Stimulated activated effector memory CD8-positive, alpha-beta T cell treated with anti-CD3 and anti-CD28 coated beads, Interleukin-12 subunit alpha, Interleukin-12 subunit beta, amount 100 ng/mL, for 72 hours (primary cell): ENCODE measurements around the gene RAB39A.

ENCODE experiments used
- ATAC-seq: fragments of 150-1000 bp; cut with Tn5 transposase; 2 replicates; pipeline ENCODE4 v1.10.0; 2021
- DNase-seq, 2 donors: peaks; one replicate each; pipeline ENCODE4 v3.0.0; 2021 to 2022; ENCODE audit warnings: low spot score in 2 of 2
- H3K27ac Mint-ChIP-seq: one replicate; pipeline ENCODE4 v1.8.0; 2022; ENCODE audit warnings: mild to moderate bottlenecking, mixed read lengths
- H3K36me3 Mint-ChIP-seq: one replicate; pipeline ENCODE4 v1.8.0; 2022; ENCODE audit warnings: mild to moderate bottlenecking, mixed read lengths
- H3K4me1 Mint-ChIP-seq: one replicate; pipeline ENCODE4 v1.8.0; 2022; ENCODE audit warnings: mixed read lengths
- H3K4me3 Mint-ChIP-seq: one replicate; pipeline ENCODE4 v1.8.0; 2022; ENCODE audit warnings: mild to moderate bottlenecking, mixed read lengths
- H3K9me3 Mint-ChIP-seq: one replicate; pipeline ENCODE4 v1.8.0; 2022; ENCODE audit warnings: mixed read lengths

Gene RAB39A

GRCh38 chr11:107999759-108000455 is 71.7 kb downstream of the RAB39A start:
- Mint-ChIP-seq H3K36me3 (no peaks in the 10 kb centered on the region), H3K4me1 (peaks cover 6% of the 10 kb centered on the region), H3K4me3 (no peak overlapping the region), H3K27ac (no peak overlapping the region), H3K9me3 (no peaks in the 10 kb centered on the region)
- ATAC-seq (peak; percentile 75), DNase-seq (no peak)

GRCh38 chr11:108002476-108002875 is 74.2 kb downstream of the RAB39A start:
- Mint-ChIP-seq H3K4me3 (no peak overlapping the region), H3K4me1 (peaks cover 6% of the 10 kb centered on the region), H3K27ac (no peak overlapping the region), H3K9me3 (no peaks in the 10 kb centered on the region), H3K36me3 (no peaks in the 10 kb centered on the region)
- DNase-seq (no peak), ATAC-seq (peak; percentile 32)

DNA sequence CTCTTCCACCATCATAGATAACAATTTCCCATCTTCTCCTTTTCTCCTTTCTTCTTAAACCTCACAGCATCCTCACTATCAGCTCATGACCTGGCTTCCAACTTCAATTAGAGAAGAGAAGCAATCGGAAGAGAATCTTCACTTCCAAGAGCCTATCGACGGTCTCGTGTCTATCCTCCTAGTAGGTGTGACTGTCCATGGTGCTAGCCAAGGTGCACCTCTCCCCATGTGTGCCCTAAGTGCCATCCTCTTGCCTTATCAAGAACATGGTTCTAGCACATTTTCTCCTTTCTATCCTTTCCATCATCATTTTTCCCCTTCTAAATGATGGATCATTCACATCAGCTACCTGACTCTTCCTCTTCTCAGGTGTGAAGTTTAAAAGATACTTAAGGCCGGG is 75.4 kb downstream of the RAB39A start:
- H3K4me1 Mint-ChIP-seq: peaks cover 10% of the 10 kb centered on the region
- no peaks in the 10 kb centered on the region for H3K9me3 Mint-ChIP-seq
- no peak overlapping the region for H3K27ac Mint-ChIP-seq
- DNase-seq (no peak), ATAC-seq (no peak)
- H3K36me3 Mint-ChIP-seq: peaks cover 2% of the 10 kb centered on the region
- no peak overlapping the region for H3K4me3 Mint-ChIP-seq

DNA sequence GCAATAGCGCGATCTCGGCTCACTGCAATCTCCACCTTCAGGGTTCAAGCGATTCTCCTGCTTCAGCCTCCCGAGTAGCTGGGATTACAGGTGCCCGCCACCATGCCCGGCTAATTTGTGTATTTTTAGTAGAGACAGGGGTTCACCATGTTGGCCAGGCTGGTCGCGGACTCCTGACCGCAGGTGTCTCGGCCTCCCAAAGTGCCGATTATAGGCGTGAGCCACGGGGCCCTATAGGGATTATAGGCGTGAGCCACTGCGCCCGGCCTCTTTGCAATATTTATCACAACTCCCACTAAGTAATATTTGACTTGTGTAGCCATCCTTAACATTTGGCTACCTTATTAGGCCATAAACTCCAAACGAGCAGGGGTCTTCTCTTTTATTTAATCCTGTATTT is 79.6 kb downstream of the RAB39A start:
- Mint-ChIP-seq H3K36me3 (peaks cover 11% of the 10 kb centered on the region), H3K4me1 (peaks cover 21% of the 10 kb centered on the region), H3K9me3 (no peaks in the 10 kb centered on the region), H3K27ac (no peak overlapping the region), H3K4me3 (no peak overlapping the region)
- ATAC-seq (no peak), DNase-seq (no peak)

DNA sequence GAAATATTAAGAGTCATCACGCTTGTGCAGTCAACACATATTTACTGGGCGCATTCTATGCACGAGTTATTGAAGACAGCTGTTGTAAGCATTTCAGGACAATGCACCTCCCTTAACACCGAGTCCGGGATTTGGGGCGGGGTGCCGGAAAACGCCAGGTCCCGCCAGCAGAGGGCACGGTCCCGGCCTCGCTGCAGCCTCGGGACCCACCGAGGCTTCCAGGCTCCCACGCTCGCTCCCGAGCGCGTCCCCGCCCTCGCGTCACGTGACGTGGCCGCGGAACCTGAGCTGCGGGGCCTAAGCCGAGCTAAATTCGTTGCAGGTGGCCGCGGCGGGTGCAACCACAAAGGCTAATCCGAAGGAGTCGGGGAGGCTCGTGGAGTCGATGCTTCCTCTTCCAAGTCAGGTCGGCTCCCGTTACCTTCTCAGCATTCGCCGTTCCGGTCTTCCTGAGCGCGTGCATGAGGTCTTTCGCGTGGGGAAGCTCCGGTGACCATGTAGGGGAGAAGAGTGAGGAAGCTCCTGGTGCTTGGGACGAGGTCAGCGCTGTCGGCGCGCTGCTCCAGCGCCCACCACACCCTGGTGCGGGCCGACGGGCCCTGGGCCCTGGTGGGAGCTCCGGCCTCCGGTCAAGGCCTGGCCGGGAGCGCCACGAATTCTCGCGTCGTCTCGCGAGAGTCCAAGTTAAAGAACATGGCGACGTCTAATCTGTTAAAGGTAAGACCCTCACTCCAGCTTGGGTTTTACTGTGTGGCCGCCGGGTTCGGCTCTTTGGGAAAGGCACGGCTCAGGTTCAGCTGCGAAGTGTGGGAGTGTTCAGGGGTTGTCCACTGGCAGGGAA is 80.6 kb downstream of the RAB39A start, which contains the start of gene CUL5:
Gene CUL5, plus strand, starts transcription at position 243 of the 841 bp plus-strand sequence. Its CDS starts 451 bp downstream, at position 694.
- Mint-ChIP-seq H3K4me1 (peaks cover 21% of the 10 kb centered on the region), H3K9me3 (no peaks in the 10 kb centered on the region), H3K27ac (peak within 1 kb of the TSS; percentile 99), H3K36me3 (peaks cover 11% of the 10 kb centered on the region), H3K4me3 (peak within 1 kb of the TSS; percentile 96)
- DNase-seq (peak; percentile 90 to 94), ATAC-seq (peak; percentile 92)

DNA sequence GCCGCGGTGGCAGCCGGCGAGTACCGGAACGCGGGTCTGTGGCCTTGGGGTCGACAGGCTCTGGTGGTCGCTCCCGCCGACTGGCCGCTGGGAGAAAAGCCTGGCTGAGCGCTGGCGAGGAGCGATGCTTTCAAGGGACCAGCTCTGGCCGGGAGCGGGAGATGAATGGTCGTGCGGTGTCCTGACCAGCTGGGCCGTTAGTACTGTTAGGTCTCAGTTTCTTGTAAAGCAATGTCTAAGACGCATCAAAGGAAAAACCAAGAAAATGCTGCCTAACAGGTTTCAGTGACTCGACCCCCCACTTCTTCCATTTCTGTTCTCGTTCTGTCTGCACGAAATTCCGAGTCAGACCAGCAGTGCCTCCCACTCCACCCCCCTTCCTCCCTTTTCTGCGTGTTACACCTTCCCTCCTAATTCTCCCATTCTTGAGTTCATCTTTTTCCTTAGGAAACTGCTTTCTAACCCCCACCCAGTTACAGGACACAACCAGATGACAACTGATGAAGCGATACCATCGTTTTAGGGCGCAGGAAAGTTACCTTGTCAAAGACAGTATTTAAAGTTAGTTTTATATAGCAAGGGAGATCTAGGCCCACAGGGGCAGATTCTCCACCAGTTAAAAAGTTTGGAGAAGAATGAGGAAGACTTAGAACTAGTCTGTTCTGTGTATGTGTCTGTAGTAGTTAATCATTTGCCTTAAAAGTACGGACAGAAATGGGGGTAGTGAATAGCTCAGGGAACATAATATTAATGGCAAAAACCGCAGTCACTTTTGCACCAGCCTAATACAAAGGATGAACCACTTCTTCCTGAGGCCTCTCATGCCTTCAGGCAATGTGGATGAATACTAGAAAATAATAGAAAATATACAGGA is 81.5 kb downstream of the RAB39A start:
- peak overlapping the region; percentile 99 for H3K27ac Mint-ChIP-seq
- H3K9me3 Mint-ChIP-seq: no peaks in the 10 kb centered on the region
- DNase-seq (no peak), ATAC-seq (no peak)
- peaks cover 11% of the 10 kb centered on the region for H3K36me3 Mint-ChIP-seq
- peak overlapping the region; percentile 96 for H3K4me3 Mint-ChIP-seq
- peaks cover 21% of the 10 kb centered on the region for H3K4me1 Mint-ChIP-seq

DNA sequence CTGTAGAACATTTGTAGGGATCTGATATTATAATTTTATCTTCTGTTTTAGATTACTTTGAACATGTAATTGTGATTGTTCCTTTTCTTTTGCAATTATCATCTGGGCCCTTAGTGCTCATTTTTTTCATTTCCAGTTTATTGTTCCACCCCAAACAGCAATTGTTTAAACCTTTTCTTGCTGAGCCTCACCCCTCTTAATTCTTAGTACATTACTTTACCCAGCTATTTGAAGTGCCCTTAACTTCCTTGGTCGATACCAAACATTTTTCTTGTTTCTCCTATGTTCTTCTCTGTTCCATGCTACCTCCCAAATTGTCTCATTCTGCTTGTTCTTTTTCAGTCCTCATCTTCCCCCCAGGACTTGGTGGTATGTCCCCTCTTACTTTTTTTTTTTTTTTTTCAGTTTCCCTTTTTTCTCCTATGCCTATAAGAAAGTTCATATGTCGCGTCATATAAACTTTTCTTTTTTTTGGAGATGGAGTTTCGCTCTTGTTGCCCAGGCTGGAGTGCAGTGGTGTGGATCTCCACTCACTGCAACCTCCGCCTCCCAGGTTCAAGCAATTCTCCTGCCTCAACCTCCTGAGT is 84.0 kb downstream of the RAB39A start:
- DNase-seq (no peak), ATAC-seq (no peak)
- Mint-ChIP-seq H3K4me3 (no peak overlapping the region), H3K9me3 (no peaks in the 10 kb centered on the region), H3K27ac (no peak overlapping the region), H3K36me3 (peaks cover 23% of the 10 kb centered on the region), H3K4me1 (peaks cover 40% of the 10 kb centered on the region)
